GM19452 (cell line): ENCODE measurements around the gene SAMD4A.
"Not testable (repeated sequence)": the region's sequence is repeated elsewhere in the genome, so short reads cannot be mapped to it uniquely, and the experiment has no call there.

Experiments
- ATAC-seq: cut with Tn5 transposase; IDR thresholded peaks from one replicate; pipeline ENCODE4 v1.9.1; 2021; ENCODE audit not compliant: unreplicated experiment

Gene SAMD4A

DNA sequence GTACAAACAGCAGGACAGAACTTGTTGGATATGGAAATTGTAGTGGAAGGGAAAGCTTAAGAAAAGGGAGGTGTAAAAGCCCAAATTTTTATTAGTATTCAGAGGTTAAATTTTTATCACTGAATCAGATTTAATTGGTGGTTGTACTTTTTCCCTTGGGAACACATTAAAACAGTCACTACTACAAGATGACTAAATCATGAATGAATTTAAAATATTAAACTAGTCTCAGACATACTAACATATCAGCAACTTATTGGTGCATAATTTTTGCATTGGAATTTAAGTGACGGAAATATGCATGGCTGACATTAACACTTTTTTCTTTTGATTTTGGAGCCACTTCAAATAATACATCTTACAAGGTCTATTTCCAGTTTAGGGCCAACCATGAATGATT, 27.6 kb downstream of the SAMD4A start:
- no peak for ATAC-seq

DNA sequence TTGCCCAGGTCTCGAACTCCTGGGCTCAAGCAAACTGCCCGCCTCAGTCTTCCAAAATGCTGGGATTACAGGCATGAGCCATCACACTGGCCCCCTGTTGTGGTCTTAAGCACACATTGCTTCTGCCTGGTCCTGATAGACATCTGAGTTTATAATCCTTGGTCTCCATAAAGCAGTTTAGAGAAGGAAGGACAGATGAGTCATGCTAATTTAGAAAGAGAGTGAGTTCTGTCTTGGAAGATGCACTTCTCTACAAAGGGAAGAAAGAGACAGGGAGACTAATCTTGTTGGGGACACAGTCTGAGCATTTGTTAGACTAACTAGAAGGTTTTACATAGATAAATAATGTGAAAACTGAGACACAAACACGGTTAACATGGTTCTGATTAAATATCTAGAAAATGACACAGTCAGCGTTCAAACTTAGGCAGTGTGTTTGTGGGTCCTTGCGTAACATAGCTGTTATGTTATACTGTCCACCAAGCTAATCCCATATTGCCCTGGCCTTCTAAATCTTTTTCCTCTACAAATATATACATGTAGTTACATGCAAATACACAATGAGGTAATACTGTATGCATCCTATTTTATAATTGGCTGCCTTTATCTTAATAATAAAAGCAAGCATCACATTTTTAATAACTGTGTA, 31.0 kb downstream of the SAMD4A start:
- no peak for ATAC-seq

DNA sequence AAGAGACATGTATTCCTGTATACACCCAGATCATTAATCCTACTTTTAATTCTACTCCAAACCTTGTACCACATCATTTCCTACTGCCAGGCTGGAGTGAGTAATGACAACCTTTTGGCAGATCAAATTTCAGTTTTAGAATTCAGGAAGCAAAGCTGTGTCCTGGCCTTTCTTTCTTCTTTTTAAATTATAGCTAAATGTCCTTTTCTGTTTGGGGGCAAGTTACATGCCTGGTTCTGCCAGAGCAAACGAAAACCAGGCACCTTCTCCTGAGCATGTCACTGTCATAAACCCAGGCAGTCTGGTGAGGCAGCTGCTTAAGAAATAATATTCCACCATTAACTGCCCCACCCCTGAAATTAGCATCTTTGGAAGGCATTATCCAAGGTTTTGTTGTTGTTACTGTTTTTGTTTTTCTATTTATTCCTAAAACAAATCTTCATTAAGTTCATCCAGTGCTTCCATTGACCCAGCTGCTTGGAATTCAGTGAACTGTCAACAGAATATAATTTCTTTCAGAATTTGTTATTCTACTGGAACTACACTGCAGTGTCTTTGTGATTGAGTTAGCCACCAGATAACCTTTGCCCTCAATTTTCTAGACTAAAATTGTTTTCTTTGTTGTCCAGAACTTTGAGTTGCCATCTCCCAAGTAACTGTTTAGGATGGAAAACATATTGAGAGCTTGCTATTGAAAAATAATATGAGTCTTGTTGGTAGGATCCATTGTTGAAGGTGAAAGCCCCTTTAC, 33.2 kb downstream of the SAMD4A start:
- ATAC-seq: no peak

DNA sequence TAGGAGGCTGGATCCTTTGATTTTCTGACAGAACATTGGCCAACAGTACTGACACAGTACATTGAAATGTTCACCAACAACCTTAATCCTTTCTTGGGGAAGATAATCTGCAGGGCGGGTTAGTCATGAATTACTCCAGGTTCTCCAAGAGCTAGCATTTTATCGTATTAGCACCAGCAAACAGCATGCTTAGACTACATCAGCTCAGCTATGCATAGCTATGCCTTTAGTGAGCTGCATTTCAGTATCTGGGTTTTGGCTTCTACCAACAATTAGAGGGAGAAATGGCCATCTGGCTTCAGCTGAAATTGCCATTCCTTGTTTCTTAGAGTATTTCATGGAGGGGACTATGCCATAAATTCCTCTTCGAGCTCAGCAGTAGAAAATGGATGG, 33.8 kb downstream of the SAMD4A start:
- ATAC-seq: no peak

DNA sequence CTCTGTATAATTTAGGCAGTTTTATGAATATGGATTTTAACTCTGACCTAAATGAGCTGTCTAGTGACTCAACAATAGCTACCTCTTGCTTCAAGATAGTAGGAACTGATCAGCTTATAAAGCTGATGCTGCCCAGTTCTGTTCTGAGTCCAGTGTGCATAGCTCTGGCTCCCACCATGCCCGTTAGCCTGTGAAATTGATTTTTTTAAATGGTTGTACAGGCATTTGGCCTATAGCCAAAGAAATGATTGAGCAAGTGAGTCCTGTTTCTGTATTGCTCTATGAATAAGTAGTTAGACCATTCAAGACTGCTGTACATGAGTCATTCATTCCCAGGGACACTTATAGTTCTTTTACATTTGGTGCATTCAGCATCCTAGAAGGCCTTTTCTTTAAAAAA, 36.4 kb downstream of the SAMD4A start:
- ATAC-seq: no peak

DNA sequence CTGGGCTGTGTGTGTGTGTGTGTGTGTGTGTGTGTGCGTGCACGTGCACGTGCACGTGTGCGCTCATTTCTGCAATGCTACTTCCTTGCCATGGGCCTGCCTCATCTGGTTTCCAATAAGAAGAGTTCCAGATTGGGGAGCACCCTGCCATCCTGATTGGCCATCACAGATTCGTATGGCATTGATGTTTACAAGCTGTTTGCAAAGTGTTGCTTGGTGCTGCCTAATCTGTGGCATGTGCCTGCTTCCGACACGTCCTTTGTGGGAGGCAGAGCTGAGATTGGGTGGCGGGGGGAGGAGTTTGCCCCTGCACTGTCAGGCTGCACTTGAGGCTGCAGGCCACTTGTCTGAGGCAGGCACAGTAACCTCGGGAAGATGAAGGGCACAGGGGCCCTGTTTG, 39.2 kb downstream of the SAMD4A start:
- ATAC-seq: no peak

DNA sequence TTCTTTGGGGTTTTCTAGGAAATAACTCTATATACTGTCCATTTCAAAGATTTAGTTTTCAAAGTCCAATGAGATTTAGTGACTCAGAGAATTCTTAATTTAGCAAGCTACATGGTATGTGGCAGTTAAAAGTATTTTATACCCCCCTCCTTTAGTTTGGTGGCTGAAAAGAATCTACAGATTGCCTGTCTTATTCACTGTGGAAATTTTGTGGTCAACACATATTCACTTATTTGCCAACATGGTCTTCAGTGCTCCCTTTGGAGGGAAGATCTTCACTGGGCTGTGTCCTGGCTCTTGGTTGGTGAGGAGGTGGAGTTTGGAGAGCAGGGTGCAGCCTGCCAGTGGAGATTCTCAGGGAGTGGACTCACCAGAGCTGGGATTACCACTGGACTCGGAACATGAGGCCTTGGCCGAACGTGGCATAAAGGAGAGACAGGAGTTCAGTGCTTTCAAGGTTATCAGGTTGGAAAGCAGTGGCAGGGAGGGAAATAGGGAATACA, 39.8 kb downstream of the SAMD4A start:
- no peak for ATAC-seq

DNA sequence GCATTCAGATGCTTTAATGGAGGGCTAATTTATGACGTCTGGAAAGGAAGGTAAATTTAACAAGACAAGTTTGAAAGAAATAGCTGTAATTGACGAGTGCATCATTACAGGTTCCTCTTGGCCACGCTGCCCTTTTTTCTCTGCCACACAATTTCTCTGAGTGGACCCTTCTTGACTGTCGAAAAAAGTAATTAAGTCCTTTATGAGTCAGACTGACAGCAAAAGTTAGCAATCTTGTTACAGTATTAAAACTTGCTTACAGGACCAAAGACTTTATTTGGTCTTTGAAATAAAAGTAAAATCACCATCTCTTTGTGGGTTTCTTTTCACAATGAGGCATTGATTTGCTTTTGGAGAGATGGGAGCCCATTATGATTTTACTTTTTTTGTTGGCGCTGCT, 42.6 kb downstream of the SAMD4A start:
- ATAC-seq: no peak

DNA sequence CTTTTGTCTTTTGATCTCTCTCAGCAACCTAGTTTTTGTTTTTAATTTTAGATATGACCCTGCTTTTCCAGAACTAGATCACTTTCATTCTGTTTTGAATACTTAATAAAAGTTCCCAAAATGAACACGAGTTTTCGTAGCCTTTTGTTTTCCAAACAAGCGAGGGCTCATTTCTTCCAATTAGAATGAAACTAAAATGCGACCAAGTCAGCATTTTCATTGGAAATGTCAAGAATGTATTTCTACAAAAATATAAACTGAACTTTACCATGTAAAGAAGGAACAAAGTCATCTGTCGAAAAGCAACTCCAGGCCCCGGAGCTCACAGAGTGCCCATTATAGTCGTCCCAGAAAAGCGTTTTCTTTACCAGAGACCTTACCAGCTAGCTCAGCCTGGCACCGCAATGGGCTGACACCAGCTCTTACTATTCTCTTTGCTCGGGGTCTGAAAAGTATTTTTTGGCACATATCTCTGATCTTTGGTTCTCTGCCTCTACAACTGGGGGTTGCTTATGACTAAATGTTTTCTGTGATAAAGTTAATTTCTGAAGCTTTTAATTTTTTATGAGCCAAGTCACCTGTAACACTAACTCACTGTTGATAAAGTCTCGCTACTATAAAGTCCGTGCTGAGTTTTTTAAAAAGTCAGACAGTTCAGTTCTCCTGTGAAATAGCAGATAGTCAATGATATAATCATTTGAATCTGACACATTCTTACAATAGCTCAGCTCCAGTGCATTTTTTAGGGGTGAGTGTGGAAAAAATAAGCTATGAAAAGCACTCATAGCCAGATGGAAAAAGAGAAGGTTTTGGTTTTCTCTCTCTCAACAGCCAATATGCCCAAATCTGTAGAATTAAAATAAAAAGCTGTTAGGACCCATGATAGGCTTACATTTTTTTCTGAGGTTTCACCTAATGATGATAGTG, 43.4 kb downstream of the SAMD4A start:
- ATAC-seq: no peak

DNA sequence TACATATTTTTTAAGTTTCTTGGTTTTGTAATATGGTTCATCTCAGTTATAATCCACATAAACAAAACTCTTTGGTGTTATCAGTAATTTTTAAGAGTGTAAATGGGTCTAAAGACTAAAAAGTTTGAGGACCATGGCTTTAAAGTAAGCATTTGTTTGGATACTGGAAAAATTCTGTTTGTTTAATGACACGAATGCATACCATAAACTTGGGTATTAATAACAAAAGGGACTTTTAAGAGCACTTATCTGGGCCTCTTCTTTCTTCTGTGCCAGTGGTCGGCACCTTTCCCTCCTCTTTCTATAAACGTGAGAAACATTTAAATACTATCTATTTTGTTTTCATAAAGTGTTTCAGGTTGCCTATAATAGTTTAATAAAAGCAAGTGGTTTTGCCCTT, 47.4 kb downstream of the SAMD4A start:
- ATAC-seq: no peak

DNA sequence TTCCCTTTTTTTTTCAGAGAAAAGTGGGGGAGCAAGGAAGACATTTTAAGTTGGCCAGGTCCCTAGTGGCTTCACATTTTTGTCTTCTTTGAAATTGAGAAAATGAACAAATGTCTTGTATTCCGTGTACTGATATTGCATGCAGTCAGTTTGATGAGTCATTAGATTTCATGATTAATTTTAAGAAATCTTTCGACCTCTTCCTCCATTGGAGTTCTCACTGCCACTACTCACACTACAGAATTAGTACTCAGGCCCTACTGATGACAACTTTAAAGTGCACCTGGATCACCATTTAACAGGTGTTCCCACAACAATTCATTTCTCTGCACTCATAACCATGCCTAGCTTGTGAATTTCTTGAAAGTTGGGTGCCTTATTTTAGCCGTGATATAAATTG, 50.5 kb downstream of the SAMD4A start:
- ATAC-seq: no peak

DNA sequence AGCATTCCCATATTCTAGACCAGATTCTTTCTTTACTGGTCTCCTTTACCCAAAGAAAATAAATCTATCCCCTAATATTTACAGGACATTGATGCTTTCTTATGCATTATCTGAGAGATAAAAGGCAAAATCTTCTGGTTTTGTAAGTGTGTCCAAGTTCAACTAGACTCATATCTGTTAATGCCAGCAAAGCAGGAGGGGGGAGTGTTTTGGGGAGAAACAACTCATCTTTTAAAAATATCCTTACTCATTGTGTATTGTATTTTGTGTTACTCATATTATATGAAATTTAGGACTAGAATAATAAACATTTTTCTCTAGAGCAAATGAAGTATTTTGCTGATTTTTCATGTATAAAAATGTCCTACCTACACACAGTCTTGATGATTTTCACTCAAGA, 54.8 kb downstream of the SAMD4A start:
- ATAC-seq: no peak

DNA sequence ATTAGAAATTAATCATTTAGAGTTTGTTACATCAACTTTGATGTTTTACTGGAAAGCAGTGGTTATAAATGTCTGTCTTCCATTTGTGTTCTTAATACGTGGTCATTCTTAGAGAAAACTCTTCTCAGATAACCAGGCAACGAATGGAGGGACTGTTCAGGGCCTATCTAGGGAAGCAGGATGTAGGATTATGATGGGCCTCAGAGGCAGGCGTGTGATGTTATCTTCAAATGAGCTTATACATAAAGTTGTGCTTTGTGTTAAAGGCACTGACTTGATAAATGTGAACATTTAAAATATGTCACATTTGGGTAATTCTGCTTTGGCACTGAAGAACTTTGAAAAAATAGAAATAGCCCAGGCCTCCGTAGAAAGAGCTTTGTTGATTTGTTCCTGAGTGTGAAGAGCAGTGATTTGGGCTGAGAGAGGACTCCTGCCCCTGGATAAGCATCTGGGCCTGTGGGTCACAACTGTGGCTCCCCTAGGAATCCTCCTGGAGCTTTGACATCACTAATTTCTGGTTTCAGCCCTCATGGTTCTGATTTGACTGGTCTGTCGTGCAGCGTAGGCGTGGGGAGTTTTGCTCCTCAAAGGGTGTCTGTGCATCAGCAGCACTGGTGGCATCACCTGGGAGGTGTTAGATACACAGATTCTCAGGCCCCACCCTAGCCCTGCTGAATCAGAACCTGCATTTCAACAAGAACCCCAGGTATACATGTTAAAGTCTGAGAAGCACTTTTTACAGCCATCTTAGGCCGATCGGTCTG, 55.4 kb downstream of the SAMD4A start:
- peak; percentile 81 for ATAC-seq

DNA sequence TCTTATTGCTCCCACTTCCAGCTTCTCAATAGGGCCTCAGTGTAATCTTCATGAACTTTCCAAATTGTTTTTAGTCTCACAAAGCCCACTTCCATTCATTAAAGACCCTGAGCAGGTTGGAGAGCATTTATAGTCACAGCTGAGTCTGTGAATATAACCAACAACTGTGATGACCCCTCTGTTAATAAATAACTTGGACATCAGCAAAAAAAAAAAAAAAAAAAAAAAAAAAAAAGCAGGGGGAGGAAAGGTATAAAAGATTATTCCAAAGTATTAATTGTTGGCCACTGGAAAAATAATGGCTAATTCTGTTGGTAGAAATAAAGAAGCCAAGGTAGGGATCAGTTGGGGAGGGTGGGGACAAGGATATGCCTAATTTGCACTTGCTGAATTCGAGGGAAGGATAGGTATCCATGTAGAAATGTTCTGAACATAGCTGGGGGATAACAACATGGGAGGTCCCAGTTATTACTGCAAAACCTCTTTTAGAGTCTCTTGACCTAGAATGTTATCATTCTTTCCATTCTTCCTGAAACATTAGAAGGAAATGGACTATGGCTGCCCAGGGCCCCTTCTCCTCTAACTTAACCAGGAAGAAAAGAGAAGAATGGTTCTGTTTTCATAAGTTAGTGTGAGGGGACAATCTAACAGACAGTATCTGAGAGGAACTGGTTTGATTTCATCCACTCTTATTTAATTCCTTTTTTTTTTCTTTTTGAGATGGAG, 56.5 kb downstream of the SAMD4A start:
- ATAC-seq: no peak

DNA sequence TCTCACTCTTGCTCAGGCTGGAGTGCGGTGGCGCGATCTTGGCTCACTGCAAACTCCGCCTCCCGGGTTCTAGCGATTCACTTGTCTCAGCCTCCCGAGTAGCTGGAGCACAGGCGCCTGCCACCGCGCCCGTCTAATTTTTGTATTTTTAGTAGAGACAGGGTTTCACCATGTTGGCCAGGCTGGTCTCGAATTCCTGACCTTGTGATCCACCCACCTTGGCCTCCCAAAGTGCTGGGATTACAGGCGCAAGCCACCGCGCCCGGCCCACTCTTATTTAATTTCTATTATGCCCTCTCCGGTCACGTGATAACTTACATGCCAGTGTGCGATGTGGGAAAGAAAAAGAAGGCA, 57.1 kb downstream of the SAMD4A start:
- ATAC-seq: not testable (repeated sequence)

DNA sequence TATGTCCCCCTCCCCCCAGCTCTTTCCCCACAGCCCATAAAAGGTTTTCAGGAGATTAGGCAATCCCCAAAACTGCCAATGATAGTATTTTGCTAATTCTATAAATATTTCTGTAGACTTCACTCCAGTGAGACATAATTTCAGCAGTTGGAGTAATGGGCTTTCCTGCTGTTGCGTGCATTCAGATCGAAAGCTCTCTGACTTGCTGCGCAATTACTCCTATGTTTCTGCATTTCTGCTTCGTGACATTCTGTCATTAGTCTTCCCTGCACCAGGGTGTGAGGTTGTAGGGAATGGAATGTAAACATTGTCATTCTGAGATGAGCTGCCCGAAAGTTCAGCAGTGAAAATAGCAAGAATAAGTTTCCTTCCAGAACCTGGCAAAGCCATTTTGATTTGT, 58.2 kb downstream of the SAMD4A start:
- no peak for ATAC-seq

DNA sequence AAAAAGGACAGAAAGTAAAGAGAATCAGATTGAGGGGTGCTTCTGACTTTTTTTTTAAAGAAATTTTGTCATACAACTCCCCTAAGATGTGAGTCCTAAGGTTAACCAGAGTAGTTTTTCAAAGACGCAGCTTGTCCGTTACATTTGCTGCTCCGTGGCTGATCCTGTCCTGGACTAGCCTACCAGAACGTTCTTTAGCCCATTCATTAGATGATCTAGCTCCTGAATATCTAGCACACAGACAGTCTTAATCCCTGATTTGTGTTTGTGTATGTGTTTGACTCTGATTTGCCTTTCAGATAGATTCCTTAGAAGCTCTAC, 60.3 kb downstream of the SAMD4A start:
- ATAC-seq: peak; percentile 13

DNA sequence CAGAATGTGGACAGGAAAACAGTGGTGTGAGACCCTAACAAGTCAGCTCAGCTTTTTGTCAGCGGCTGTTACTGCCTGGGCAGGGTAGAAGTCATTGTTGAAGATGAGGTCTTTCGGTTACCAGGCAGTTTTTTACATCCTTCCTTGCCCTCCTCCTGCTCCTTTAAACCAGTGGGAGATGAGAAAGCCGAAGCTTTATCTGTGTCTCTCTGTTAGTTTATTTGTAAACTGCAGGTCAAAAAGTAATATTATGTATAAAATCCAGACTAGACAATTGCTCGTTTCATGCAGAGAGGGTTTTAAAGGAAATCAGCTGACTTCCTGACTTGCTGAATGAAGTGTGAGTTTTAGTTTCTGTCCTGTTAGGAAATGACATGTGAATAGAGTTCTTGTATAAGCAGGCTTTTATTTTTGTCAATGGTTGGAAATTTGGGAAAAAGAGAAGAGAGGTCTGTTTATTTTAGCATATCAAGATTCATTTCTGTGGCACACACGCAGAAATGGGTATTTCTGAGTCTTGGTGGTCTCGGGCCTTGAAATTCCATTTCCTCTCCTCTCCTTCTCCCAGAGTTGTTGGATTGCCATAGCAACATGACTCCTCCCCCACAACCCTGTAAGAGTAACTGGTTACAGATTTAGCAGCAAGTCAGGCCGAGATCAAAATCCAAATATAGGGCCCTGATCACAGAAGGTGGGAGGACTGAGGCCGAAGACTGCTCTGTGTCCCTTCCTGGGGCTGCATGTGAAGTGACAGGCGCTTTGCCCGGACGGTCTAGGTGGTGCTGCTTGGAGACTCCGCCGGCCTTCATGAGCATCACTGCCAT, 60.8 kb downstream of the SAMD4A start:
- peak; percentile 75 for ATAC-seq

DNA sequence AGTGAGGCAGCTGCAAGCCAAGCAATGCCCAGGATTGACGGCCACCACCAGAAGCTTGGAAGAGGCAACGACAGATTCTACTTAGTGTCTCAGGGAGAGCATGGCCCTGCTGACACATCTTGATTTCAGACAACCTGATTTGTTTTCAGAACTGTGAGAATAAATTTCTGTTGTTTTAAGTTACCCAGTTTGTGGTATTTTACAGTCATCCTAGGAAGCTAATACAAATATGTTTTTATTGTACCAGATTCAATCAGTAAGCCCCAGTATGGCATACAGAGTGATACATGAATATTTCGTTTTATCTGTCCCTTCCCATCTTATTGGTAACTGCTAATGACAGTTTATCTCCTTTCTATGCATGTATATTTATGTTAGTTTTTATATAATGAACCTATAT, 62.3 kb downstream of the SAMD4A start:
- ATAC-seq: no peak
